SU-DHL-6 (cell line): ENCODE data around the gene FBLN2.

Experiments
- EZH2phosphoT487 ChIP-seq: fragments of 200-600 bp; sonication (generic), shearing (Covaris generic); conservative IDR thresholded peaks from 2 replicates; pipeline ENCODE4 v1.6.1; 2018; ENCODE audit warnings: mild to moderate bottlenecking, antibody characterized with exemption, low read length, moderate library complexity, mixed read lengths
- TF ChIP-seq, protein P1 (sequence below): fragments of 200-600 bp; sonication (generic); IDR thresholded peaks from one replicate; pipeline ENCODE4 v1.5.1; 2017; ENCODE audit warnings: antibody characterized with exemption, mild to moderate bottlenecking, low read length, moderate library complexity; ENCODE audit not compliant: insufficient read depth, poor library complexity, severe bottlenecking

GRCh38 chr3:13584901-13585300, 36.0 kb downstream of the FBLN2 start:
- TF ChIP-seq, protein P1, sequence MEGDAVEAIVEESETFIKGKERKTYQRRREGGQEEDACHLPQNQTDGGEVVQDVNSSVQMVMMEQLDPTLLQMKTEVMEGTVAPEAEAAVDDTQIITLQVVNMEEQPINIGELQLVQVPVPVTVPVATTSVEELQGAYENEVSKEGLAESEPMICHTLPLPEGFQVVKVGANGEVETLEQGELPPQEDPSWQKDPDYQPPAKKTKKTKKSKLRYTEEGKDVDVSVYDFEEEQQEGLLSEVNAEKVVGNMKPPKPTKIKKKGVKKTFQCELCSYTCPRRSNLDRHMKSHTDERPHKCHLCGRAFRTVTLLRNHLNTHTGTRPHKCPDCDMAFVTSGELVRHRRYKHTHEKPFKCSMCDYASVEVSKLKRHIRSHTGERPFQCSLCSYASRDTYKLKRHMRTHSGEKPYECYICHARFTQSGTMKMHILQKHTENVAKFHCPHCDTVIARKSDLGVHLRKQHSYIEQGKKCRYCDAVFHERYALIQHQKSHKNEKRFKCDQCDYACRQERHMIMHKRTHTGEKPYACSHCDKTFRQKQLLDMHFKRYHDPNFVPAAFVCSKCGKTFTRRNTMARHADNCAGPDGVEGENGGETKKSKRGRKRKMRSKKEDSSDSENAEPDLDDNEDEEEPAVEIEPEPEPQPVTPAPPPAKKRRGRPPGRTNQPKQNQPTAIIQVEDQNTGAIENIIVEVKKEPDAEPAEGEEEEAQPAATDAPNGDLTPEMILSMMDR, result no peak
- TF ChIP-seq EZH2phosphoT487, result no peak
